GM23338 (cell line): ENCODE results near the gene FYTTD1. TPM values are rescaled to one million over a fixed set of nuclear protein-coding genes. Genes with fewer than 3 reads are reported as not detected.

Source experiments
- ATAC-seq: fragments of 200-7000 bp; cut with Tn5 transposase; 3 replicates; pipeline ENCODE4 v1.9.1; 2020
- DNase-seq: peaks from one replicate; pipeline ENCODE4 v3.0.0-alpha.2; 2015; ENCODE audit warnings: low spot score
- H2AFZ ChIP-seq: fragments of 200-600 bp; sonication (generic); 2 replicates; pipeline ENCODE4 v1.8.0; 2016; ENCODE audit warnings: antibody characterized with exemption, mild to moderate bottlenecking, moderate library complexity
- H3F3A ChIP-seq: fragments of 200-600 bp; sonication (generic); replicated peaks from 2 replicates; pipeline ENCODE4 v1.8.0; 2017; ENCODE audit warnings: antibody characterized with exemption, mixed run types, low read depth
- H3K27ac ChIP-seq: fragments of 200-600 bp; sonication (generic); 2 replicates; pipeline ENCODE4 v1.6.1; 2016; ENCODE audit warnings: low read depth
- H3K27me3 ChIP-seq: fragments of 200-600 bp; sonication (generic); 2 replicates; pipeline ENCODE4 v1.8.0; 2016; ENCODE audit warnings: mild to moderate bottlenecking, mixed run types, moderate library complexity; ENCODE audit not compliant: insufficient read depth
- H3K36me3 ChIP-seq: fragments of 200-600 bp; sonication (generic); 2 replicates; pipeline ENCODE4 v1.8.0; 2016; ENCODE audit warnings: mild to moderate bottlenecking; ENCODE audit not compliant: insufficient read depth
- H3K4me1 ChIP-seq: fragments of 200-600 bp; sonication (generic); 2 replicates; pipeline ENCODE4 v1.8.0; 2016; ENCODE audit warnings: mild to moderate bottlenecking, moderate library complexity; ENCODE audit not compliant: insufficient read depth
- H3K4me2 ChIP-seq: fragments of 200-600 bp; sonication (generic); 2 replicates; pipeline ENCODE4 v1.7.1; 2017; ENCODE audit warnings: mixed run types
- H3K4me3 ChIP-seq: fragments of 200-600 bp; sonication (generic); 2 replicates; pipeline ENCODE4 v1.6.1; 2016; ENCODE audit warnings: mixed run types
- H3K79me2 ChIP-seq: fragments of 200-600 bp; sonication (generic); replicated peaks from 2 replicates; pipeline ENCODE4 v1.8.0; 2017; ENCODE audit warnings: mild to moderate bottlenecking; ENCODE audit not compliant: insufficient read depth
- H3K9me2 ChIP-seq: fragments of 200-600 bp; sonication (generic); 2 replicates; pipeline ENCODE4 v1.8.0; 2017; ENCODE audit not compliant: insufficient read depth
- H4K20me1 ChIP-seq: fragments of 200-600 bp; sonication (generic); replicated peaks from 2 replicates; pipeline ENCODE4 v1.8.0; 2017; ENCODE audit warnings: mild to moderate bottlenecking; ENCODE audit not compliant: insufficient read depth
- H3K27ac Mint-ChIP-seq: 2 replicates; pipeline ENCODE4 v1.8.0; 2020; ENCODE audit warnings: inconsistent platforms, mild to moderate bottlenecking, moderate library complexity, mixed read lengths
- H3K27me3 Mint-ChIP-seq: 3 replicates; pipeline ENCODE4 v1.8.0; 2022; ENCODE audit warnings: low read depth, mild to moderate bottlenecking, moderate library complexity, mixed read lengths, inconsistent platforms; ENCODE audit not compliant: insufficient read depth, poor library complexity
- H3K36me3 Mint-ChIP-seq: 3 replicates; pipeline ENCODE4 v1.8.0; 2021; ENCODE audit warnings: low read depth, mild to moderate bottlenecking, inconsistent platforms, moderate library complexity, mixed read lengths
- H3K4me1 Mint-ChIP-seq: 3 replicates; pipeline ENCODE4 v1.8.0; 2020; ENCODE audit warnings: mild to moderate bottlenecking, inconsistent platforms, mixed read lengths
- H3K4me3 Mint-ChIP-seq: 3 replicates; pipeline ENCODE4 v1.8.0; 2021; ENCODE audit warnings: moderate library complexity, mild to moderate bottlenecking, inconsistent platforms, mixed read lengths
- H3K9me3 Mint-ChIP-seq: 3 replicates; pipeline ENCODE4 v1.8.0; 2020; ENCODE audit warnings: moderate library complexity, mild to moderate bottlenecking, inconsistent platforms, mixed read lengths
- CREB1 ChIP-seq: fragments of 250-450 bp; sonication (Bioruptor Pico); IDR thresholded peaks from 2 replicates; pipeline ENCODE4 v1.5.0; 2020; ENCODE audit warnings: low read depth, mild to moderate bottlenecking, moderate library complexity
- EZH2 ChIP-seq: fragments of 200-600 bp; sonication (generic); IDR thresholded peaks from one replicate; pipeline ENCODE4 v1.8.0; 2017; ENCODE audit warnings: antibody characterized with exemption, mild to moderate bottlenecking, low read depth; ENCODE audit not compliant: unreplicated experiment
- JUNB ChIP-seq: IDR thresholded peaks from one replicate; pipeline ENCODE4 v1.6.1; 2016; ENCODE audit warnings: antibody characterized with exemption; ENCODE audit not compliant: unreplicated experiment
- POLR2AphosphoS5 ChIP-seq: IDR thresholded peaks from 2 replicates; pipeline ENCODE4 v1.6.1; 2016; ENCODE audit warnings: antibody characterized with exemption, low read depth
- STAT1 ChIP-seq: IDR thresholded peaks from one replicate; pipeline ENCODE4 v1.6.1; 2016; ENCODE audit warnings: antibody characterized with exemption; ENCODE audit not compliant: unreplicated experiment
- ZNF114 ChIP-seq: fragments of 250-450 bp; sonication (Bioruptor Pico); IDR thresholded peaks from 2 replicates; pipeline ENCODE4 v1.5.0; 2020; ENCODE audit warnings: mild to moderate bottlenecking, moderate library complexity
- ZNF462 ChIP-seq: fragments of 250-450 bp; sonication (Bioruptor Pico); IDR thresholded peaks from 2 replicates; pipeline ENCODE4 v1.5.0; 2020; ENCODE audit warnings: mild to moderate bottlenecking, moderate library complexity
- polyA plus RNA-seq: library from polyadenylated mRNA; unstranded; fragments of >200 nt; fragmentation: Nextera tagmentation; extraction: Ambion mirVana; gene quantifications from 2 replicates; pipeline ENCODE4 v1.2.1, GENCODE V29; 2016
- total RNA-seq: library from RNA; depleted of rRNA; stranded (reverse); fragments of >200 nt; shearing (Covaris generic); gene quantifications from 2 replicates; pipeline ENCODE4 v1.2.3, GENCODE V29; 2014

The FYTTD1 gene
- total and polyA plus RNA-seq, 2 experiments from 2014 or later, result 13.7 to 14.8 TPM

- TF ChIP-seq ZNF462, result no peak
- TF ChIP-seq POLR2AphosphoS5, result no peak
- TF ChIP-seq CREB1 (CRISPR knock-in tag), result no peak
- no peak for TF ChIP-seq STAT1
- no peak for TF ChIP-seq ZNF114
- no peak for TF ChIP-seq JUNB
- TF ChIP-seq EZH2, result no peak
These were observed 7.0 kb downstream of the FYTTD1 start (continued) for GRCh38 chr3:197756704-197757103.

GRCh38 chr3:197758512-197758911, 8.8 kb downstream of the FYTTD1 start:
- ATAC-seq (no peak), DNase-seq (no peak)
- Mint-ChIP-seq H3K27ac (no peak overlapping the region), H3K4me1 (no peaks in the 10 kb centered on the region), H3K36me3 (peaks cover 2% of the 10 kb centered on the region; the same call in 1 of the 3 replicates), H3K27me3 (no peaks in the 10 kb centered on the region), H3K9me3 (no peaks in the 10 kb centered on the region), H3K4me3 (no peak overlapping the region)
- H3K9me2 ChIP-seq, result peaks cover 7% of the 10 kb centered on the region; the same call in 1 of the 2 replicates
- no peaks in the 10 kb centered on the region for H3K27me3 ChIP-seq
- H4K20me1 ChIP-seq, result no peaks in the 10 kb centered on the region; the same call in 1 of the 2 replicates
- no peaks in the 10 kb centered on the region for H3K4me1 ChIP-seq
- H3K79me2 ChIP-seq, result peaks cover 20% of the 10 kb centered on the region
- H3F3A ChIP-seq, result no peaks in the 10 kb centered on the region
- no peaks in the 10 kb centered on the region for H3K36me3 ChIP-seq
- H3K4me3 ChIP-seq, result no peak overlapping the region
- H3K4me2 ChIP-seq, result no peak overlapping the region
- no peak overlapping the region for H3K27ac ChIP-seq
- H2AFZ ChIP-seq, result no peak overlapping the region
- TF ChIP-seq ZNF462 (no peak), POLR2AphosphoS5 (no peak)
